ENCODE data around the gene ADAMTS4.

Gene ADAMTS4

DNA sequence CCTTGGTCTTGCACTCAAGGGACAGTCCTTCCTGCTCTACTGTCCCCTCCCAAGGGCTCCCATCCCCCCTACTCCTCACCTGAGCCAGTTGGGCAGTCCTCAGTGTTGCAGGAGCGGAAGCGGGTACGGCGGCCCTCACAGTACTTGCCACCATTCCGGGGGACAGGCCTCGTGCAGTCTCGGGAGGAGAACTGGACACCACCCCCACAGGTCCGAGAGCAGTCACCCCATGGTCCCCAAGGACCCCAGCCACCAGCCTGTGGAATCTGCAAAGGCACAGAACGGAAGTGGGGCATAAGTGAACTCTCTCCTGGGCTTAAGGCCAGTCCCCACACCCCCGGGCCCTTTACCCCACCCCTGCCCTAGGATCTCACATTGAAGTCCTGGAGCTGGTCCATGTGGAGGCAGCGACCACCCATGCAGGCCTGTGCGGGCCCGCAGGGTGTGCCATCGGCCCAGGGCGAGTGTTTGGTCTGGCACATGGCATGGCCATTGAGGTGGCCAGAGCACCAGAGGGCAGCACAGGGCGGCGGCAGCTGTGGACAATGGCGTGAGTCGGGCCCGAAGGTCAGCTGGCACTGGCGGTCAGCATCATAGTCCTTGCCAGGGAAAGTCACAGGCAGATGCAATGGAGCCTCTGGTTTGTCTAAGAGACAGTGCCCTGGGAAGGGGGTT lies 5.2 kb downstream of the ADAMTS4 start:
- DNase-seq, result no peak

DNA sequence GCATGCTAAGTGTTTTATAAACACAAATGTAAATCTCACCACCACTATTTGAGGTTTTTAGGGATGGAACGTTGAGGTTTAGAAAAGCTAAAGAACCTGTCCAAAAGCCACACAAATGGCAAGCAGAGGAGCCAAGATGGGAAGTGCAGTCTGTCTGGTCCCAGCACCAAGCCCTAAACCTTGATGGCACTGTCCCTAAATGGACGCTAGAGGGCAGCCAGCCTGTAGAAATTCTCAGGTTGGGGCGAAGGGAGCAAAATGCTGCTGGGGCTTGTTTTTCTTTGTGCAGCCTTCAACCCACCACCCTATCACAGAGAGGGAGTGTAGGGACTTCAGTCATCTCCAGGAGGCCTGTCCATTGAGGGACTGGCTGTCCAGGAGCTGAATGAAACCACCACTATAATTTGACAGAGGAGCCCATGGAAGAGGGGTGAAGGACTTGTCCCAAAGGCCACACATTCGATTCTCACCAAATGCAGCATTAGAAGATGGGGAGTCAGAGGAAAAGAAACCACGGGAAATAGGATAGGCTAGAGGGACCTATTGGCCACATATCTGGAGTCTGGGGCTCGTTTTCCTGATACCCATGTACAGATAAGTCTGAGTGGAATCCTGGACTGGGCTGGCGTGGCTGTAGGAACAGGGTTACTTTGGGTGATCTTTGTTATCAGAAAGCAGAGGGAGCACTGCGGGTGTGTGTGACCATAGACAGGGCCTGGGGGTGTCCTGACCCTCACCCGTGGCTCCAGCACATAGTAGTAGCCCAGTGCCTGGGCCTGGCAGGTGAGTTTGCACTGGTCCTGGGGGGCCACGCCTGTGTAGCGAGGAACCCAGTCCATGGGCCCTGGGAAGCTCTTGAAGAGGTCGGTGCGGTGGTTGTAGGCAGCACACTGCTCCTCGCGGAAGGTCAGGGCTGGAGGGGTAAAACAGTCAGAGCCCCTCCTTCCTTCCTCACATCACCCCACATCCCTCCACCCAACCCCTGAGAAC lies 6.1 kb downstream of the ADAMTS4 start:
- DNase-seq, result peak; percentile 84

DNA sequence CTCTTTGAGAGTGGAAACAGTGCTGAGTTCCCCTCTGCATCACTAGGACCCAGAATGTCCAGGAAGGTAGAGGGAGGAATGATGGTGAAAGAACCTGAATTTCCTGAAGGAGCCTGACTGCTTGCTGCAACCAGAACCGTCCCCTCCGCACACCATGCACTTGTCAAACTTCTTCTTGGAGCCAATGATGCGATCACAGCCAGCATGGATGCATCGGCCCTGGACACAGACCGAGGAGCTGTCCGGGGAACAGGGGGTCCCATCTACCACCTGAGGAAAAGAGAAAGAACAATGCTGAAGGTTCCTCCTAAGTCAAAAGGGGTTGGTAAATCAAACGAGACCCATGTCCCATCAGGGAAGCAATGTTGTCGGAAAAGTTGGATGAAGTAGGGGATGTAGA lies 6.9 kb downstream of the ADAMTS4 start:
- DNase-seq, result no peak

DNA sequence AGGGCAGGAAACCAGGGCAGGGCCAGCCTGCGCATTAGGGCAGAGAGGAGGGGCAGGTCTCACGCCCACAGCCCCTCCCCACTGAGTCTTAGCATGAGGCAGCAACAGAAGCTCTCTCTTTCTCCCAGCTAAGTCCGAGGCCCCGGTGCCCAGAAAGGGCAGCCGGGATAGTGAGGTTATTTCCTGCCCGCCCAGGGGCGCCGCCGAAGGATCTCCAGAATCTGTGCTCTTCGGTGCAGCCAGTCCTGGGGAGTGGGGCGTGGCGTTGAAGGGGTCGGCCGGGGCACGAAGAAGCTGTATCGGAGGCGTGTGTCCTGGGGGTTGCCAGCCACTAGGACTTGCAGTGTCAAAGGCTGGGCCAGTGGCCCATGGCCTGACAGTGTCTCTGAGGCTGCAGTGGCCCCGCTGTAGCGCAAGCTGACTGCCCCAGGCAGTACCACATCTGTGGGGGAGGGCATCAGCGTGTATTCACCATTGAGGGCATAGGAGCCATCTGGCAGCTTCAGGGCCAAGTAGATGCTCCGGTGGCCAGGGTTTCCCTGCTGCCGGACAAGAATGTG lies 7.8 kb downstream of the ADAMTS4 start:
- no peak for DNase-seq

DNA sequence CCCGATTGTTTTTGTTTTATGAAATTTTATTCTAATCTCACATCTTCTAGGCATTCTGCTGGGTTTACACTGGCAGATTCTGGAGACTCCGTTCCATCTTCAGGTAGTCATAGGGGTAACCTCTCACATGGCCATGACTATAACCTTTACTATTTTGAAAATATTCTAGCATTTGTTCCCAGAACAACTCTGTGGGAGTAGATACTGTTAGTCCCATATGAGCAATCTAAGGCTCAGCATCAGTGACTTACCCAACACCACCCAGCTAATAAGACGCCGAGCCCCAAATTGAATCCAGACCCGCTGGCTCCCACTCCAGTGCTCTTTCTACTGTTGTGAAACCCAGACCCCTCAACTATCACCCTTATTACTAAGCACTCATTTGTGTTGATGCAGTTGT lies 9.8 kb downstream of the ADAMTS4 start:
- DNase-seq, result no peak

DNA sequence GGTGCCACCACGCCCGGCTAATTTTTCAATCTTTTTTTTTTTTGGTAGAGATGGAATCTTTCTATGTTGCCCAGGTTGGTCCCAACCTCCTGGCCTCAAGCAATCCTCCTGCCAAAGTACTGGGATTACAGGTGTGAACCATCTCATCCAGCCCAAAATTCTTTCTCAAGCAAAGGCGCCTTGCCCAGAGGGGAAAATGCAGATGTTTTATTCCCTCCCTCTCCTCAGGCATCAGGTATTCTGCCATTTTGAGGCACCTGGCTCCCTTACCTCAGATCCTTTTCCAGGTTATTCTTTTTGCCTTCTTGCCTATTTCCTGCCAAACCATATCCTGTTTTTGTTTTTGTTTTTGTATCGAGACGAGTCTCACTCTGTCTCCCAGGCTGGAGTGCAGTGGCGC lies 10.5 kb downstream of the ADAMTS4 start:
- no peak for DNase-seq

DNA sequence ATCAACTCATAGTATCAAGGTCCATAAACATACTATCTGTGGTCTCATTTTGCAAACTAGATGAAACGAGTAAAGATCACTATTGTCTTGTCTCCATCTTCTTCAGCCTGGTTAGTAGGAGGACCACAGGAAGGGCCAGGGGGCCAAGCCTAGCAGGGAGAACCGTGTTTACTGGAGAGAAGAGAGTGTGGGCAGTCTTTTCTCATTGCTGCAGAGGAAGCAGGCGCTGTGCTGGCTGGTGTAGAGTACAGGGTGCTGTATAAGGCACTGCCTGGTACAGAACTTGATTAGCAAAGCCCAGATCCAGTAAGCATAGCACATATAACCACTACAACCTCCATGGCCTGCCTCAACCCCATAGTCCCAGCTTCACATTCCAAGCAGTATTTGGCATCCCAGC lies 11.5 kb downstream of the ADAMTS4 start:
- DNase-seq, result no peak

DNA sequence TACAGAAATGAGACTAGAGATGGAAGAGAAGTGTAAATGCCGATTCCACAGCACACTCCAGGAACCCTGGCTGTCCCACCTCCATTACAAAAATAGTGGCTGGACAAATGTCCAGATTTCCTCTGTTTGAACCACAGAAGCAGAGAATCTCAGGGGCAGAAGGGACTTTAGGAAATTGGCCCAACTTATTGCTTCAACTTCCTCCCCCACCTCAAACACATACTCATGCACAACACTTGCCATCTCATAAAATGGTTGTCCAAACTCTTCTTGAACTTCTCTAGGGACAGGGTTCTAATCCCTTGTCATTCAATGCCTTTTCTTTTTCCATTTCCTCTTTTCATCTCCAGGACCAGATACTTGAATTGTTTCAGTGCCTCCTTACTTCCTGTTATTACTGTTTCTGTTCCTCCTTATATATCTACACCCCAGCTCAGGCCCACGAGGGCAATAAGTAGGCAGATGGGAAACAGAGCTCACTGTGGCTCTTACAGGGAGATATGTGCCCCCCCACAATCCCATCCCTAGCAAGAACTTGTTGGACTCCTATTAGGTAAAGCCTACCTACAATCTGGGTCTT lies 13.0 kb downstream of the ADAMTS4 start:
- DNase-seq, result peak; percentile 91

DNA sequence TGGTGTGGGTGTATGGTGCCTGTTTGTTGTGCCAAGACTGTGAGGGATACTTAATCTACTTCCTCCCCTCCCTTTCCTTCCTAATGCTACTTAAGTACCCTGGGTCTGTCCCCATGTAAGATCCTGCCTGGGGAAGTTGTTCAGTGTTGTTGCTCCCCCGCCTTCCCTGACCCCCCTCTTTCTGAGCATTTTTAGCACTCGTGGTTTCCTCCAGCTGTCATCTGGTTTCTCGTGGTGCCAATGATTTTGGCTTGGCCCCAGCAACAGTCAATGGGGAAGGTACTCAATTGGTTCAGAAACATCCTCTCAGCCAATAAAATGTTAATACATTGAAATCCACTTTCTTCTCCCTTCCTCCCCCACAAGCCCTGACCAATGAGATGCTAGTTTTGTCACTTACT lies 13.6 kb downstream of the ADAMTS4 start:
- peak; percentile 84 for DNase-seq

DNA sequence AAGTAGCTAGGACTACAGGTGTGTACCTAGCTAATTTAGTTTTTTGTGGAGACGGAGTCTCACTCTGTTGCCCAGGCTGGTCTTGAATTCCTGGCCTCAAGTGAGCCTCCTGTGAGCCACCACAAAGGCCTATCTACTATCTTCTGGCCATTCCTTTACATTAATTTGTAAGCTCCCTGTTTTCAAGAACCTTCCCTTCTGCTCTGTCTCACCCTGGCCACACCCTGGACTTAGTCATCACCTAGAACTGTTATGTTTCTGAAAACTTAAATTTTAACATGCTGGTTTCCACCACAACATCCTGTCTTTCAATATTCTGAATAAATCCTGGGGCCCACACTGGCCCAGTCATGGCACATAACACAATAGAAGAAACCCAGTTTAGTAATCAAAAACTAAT lies 16.6 kb downstream of the ADAMTS4 start:
- peak; percentile 61 for DNase-seq

DNA sequence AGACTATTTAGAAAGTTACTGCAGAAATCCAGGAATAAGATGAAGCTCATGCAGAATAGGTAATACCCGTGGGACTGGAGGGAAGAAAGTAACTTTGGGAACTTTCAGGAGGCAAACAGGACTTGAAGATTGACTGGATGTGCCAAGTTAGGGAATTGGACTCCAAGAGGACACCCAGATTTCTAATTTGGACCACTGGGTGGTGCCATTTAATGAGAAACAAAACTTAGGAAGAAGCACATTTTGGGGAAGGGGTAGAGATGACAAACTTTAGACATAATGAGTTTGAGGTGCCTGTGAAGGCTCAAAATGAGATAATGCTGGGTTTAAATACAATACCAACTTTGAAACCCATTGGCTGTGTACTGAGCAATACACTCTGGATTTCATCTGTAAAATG lies 18.2 kb downstream of the ADAMTS4 start:
- DNase-seq, result peak; percentile 47

DNA sequence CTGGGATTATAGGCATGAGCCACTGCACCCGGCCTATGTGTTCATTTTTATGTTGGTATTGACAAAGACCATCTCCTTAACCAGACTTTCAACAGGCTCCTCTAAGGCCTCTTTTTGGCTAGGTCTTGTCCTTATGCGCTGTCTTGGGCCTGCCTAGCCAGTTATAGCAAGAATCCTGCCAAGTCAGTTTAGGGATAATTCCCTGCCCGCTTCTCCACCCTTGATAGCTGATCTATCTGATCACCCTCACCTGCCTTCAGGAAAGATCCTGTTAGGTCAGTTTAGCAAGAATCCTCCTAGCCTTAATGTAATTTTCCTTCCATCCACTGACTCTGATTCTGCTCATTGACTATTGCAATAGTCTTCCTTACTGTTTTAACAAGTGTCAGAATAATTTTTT lies 19.2 kb downstream of the ADAMTS4 start:
- no peak for DNase-seq

DNA sequence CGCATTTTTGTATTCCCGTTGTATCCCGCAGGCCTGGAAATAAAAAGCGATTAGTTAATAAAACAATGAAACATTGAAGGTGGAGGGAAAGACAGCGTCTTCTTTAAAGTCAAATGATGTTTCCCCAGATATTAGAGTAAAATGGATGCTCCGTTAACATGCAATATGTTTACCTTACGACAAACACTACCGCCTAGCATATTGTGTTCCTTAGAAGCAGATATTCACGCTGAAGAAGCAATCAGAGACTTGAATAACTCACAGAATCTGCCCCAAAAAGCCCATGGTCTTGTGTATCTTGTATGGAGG lies 21.0 kb downstream of the ADAMTS4 start:
- no peak for DNase-seq

DNA sequence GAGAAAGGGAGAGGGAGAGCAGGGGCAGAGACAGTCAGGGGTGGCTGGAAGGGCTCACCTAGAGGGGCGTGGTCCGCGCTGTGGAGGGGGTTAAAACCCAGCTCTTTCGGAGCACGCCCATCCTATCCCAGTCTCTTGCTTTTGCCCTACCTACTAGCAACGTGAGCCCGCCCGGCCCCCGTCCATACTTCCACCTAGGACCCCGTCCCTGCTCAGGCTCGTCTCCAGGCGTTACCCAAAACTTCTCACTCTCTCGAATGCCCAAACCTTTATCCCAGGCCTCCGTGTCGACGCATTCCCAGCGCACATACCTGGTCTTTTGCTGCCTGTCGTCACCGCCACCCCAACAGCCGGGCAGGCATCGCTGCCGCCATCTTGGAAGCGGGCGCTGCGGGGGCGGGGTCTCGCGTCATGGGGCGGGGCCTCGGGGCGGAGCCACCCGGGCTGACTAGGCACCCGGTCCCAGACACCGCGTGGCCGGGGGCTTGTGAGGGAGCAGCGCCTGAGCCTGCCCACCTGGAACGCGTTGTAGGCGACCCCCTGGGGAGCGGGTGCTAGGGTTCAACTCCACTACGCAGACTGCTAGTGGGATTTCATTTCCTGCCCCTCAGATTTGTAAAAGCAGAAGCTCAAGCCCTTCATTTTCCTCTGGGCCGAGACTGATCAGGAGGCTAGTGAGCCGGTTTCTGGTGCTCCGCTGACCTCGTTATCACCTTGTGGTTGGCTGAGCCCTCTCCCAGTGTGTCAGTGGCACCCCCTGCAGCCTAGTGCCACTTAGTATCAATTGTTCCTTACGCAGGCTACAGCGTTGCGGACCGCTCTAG lies 21.5 kb downstream of the ADAMTS4 start, which contains the start of gene B4GALT3:
Gene B4GALT3, minus strand, starts transcription at position 396 of the 824 bp plus-strand sequence. CDS start 1,447 bp downstream, outside the sequence.
- peak; percentile 91 for DNase-seq

DNA sequence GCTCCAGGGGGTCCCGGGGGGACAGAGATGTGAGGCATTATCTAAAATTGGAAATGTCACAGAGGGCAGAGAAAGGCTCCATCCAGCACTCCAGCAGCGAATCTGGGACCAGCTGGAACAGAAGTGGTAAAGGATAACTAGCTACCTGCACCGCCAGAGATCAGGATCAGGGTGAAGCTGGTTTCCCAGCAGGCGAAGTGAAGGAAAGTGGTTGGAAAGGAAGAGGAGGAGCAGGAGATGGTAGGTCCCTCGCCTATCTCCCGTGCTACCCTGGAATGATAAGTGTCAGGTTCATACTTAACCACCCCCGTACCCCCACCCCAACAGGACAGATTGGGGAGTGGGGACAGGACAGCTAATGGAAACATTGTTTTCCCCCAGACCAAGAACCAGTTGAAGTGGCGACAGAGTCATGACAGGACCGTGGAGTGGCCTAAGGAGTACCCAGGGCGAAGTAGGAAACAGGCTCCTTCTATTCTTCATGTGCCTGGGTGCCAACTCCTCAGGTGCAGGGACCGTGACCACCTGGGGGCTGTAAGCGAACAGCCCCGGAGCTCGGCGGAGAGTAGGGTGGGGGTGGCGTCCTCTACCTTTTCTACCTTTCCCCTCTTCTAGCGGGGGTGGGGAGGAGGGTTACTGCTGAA lies 22.3 kb downstream of the ADAMTS4 start:
- DNase-seq, result no peak

DNA sequence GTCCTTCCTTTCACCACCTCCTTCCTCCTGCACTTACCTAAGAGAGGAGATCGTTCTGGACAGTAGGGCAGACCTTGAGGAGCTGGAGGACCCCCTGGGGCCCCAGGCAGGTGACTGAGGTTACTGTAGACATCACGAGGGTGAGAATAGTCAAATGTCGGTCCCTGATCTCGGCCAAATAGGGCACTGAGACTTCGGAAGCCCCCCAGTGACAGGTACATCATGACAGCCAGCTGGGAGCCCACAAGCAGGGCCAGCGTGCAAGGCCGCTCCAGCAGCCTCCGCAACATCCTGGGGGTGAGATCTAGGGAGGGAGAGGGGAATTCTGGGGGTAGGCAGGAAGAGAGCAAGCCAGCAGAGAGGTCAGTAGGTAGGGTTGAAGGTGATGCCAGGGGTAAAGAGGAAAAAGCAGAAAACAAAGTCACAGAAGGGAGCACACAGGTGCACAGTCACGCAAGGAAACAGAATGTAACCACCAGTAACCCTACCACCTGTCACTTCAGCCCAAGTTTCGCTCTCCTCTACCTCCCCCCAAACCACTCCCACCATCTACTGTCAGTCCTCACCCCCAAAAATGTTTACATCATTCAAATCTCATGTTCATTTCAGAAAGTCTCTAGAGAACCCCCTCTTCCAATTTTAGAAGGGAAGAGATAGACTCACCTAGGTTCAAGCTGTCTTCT lies 22.9 kb downstream of the ADAMTS4 start:
- no peak for DNase-seq

DNA sequence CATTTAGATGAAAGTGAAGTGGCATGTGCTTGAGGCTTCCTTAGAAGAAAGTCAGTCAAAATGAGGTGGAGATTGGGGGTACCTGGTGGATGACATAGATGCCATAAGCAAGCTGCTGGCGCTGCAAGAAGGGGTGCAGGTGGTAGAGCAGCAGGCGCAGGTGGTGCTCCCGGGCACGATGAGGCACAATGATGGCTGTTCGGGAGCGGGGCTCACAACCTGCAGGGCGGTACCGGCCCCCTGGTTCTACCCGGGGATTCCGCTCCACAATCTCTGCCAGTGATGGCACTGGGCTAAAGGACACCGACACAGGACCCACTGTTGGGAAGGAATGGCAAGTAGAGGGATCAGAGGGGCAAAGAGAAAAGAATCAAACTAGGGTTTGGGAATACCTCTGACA lies 23.9 kb downstream of the ADAMTS4 start:
- DNase-seq, result no peak

DNA sequence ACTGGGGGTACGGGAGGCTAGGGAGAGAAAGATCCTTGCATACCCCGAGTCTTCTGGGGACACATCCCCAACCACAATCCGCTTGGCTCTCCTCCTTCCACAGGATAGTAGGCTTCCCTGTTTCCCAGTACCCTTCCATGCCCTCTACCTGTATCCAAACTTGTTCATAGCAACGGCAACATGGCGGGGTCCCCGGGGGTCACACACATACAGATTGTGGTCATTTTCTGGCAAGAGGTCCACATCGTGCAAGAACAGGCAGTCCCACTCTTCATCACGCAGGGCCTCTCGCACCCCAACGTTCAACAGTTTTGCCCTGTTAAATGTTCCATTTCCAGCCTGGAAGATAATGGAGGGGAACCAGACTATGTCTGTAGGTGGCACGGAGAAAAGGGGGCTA lies 25.1 kb downstream of the ADAMTS4 start:
- no peak for DNase-seq

DNA sequence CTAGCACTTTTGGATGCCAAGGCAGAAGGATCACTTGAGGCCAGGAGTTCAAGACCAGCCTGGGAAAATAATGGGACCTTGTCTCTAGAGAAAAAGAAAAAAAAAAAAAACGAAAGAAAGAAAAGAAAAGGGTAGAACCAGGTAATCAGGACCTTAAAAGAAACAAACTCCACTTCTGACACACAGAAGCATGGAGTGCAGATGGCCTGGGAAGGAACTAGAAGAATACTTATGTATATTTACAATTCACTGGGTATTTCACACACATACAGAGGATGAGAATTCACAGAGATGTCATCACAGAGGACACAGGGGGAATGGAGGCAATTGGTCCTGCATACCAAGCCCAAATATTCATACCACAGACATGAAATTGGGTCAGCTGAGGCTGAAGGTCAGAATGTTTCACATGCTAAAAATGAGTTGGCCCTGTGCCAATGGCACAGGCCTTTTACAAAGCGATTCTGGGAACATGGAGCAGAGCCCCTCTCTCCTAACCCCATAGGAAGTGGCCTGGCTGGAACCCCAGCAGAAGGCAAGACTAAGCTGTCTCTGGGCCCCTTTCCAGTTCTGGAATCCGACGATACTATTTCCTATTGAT lies 26.0 kb downstream of the ADAMTS4 start:
- DNase-seq, result no peak

DNA sequence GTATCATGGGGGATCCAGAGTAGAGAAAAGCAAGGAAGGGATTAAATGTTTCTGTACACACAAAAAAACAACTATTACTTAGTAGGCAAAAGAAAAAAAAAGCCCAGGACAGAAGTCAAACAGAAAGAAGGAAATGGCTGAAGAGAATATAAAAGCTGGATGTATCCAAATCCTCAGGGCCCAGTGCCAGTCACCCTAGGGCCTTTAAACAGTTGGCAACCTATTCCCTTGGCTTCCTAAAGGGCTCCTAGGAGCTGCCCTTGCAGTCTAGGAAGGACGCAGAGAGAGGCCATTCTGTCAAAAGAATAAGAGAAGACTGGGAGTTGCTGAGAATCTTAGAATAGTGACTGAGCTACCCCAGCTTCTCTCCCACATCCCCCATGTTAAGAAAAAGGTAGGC lies 26.5 kb downstream of the ADAMTS4 start:
- DNase-seq, result no peak

DNA sequence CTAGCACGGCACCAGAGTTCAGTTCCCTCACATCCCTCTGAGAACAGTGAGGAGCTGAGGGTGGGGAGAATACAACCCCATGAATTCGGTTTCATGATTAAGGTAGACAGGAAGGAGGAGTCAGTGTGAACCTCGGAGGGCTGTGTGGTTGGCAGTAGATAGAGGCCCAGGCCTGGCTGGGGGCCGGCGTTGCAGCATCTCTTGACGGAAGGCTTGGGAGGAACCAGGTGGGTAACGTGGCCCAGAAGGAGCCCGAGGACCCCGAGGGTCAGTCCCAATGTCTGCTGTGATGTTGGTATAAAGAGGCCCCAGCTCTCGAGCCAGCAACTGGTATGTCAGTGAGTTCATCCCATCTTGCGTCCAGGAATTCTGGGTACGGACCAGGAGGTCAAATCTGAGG lies 27.2 kb downstream of the ADAMTS4 start:
- DNase-seq, result no peak

All from suppressor macrophage treated with lipopolysaccharide for 4 hours (primary cell).